22Rv1 (cell line): ENCODE measurements around the gene TAPBPL.
"Not testable (repeated sequence)": the region's sequence is repeated elsewhere in the genome, so short reads cannot be mapped to it uniquely, and the experiment has no call there.

Source experiments
- CTCF ChIP-seq: fragments of 450-650 bp; IDR thresholded peaks from 2 replicates; pipeline ENCODE4 v1.5.1; 2017; ENCODE audit warnings: mild to moderate bottlenecking
- ZFX ChIP-seq: fragments of 450-650 bp; IDR thresholded peaks from 2 replicates; pipeline ENCODE4 v1.6.1; 2017; ENCODE audit warnings: antibody characterized with exemption, borderline replicate concordance

GRCh38 chr12:6477601-6478377 is 25.9 kb downstream of the TAPBPL start:
- not testable (repeated sequence) for TF ChIP-seq CTCF, ZFX
